ENCODE data around the gene WIZ. TPM values are rescaled to one million over a fixed set of nuclear protein-coding genes. Genes with fewer than 3 reads are reported as not detected.
"Not testable (repeated sequence)": the region's sequence is repeated elsewhere in the genome, so short reads cannot be mapped to it uniquely, and the experiment has no call there.

WIZ gene
- total RNA-seq, 1 donor from 2014 or later: 31.8 TPM

GRCh38 chr19:15411351-15411750 lies 38.4 kb downstream of the WIZ start:
- peak; percentile 27 for DNase-seq (ENCODE audit: low read depth)

- peak; percentile 83 for DNase-seq (ENCODE audit: low read depth)
Measured at GRCh38 chr19:15404780-15405211, 45.0 kb downstream of the WIZ start.

GRCh38 chr19:15404097-15404779 lies 45.5 kb downstream of the WIZ start:
- no peak for DNase-seq (ENCODE audit: low read depth)

GRCh38 chr19:15403151-15403531 lies 46.6 kb downstream of the WIZ start:
- no peak for DNase-seq (ENCODE audit: low read depth)

GRCh38 chr19:15402411-15403150 lies 47.2 kb downstream of the WIZ start:
- no peak for DNase-seq (ENCODE audit: low read depth)

- DNase-seq (ENCODE audit: low read depth): no peak
Measured at GRCh38 chr19:15401397-15401710, 48.4 kb downstream of the WIZ start.

- DNase-seq (ENCODE audit: low read depth): no peak
Measured at GRCh38 chr19:15400521-15401396, 49.0 kb downstream of the WIZ start.

GRCh38 chr19:15399635-15400034 lies 50.1 kb downstream of the WIZ start:
- no peak for DNase-seq (ENCODE audit: low read depth)

GRCh38 chr19:15399234-15399515 lies 50.6 kb downstream of the WIZ start:
- no peak for DNase-seq (ENCODE audit: low read depth)

- no peak for DNase-seq (ENCODE audit: low read depth)
Measured at GRCh38 chr19:15398501-15399233, 51.1 kb downstream of the WIZ start.

- DNase-seq (ENCODE audit: low read depth): no peak
Measured at GRCh38 chr19:15397782-15398181, 52.0 kb downstream of the WIZ start.

- no peak for DNase-seq (ENCODE audit: low read depth)
Measured at GRCh38 chr19:15397236-15397635, 52.5 kb downstream of the WIZ start.

GRCh38 chr19:15396436-15396835 lies 53.3 kb downstream of the WIZ start:
- DNase-seq (ENCODE audit: low read depth): no peak

GRCh38 chr19:15395251-15395650 lies 54.5 kb downstream of the WIZ start:
- DNase-seq (ENCODE audit: low read depth): not testable (repeated sequence)

GRCh38 chr19:15394426-15394825 lies 55.3 kb downstream of the WIZ start:
- DNase-seq (ENCODE audit: low read depth): no peak

GRCh38 chr19:15393963-15394362 lies 55.8 kb downstream of the WIZ start:
- no peak for DNase-seq (ENCODE audit: low read depth)

- DNase-seq (ENCODE audit: low read depth): no peak
Measured at GRCh38 chr19:15390814-15391213, 58.9 kb downstream of the WIZ start.

- no peak for DNase-seq (ENCODE audit: low read depth)
Measured at GRCh38 chr19:15381864-15382263, 67.9 kb downstream of the WIZ start.

- DNase-seq (ENCODE audit: low read depth): no peak
Measured at GRCh38 chr19:15381429-15381828, 68.3 kb downstream of the WIZ start.

- DNase-seq (ENCODE audit: low read depth): peak; percentile 21
Measured at GRCh38 chr19:15379999-15380647, 69.6 kb downstream of the WIZ start.
